Type B pancreatic cell (in vitro differentiated cells): ENCODE results near the gene TFDP2. TPM values are rescaled to one million over a fixed set of nuclear protein-coding genes. Genes with fewer than 3 reads are reported as not detected.

Experiments
- DNase-seq: peaks from one replicate; pipeline ENCODE4 v3.0.0; 2021; ENCODE audit warnings: mixed read lengths; ENCODE audit not compliant: unreplicated experiment; ENCODE audit errors: extremely low spot score
- H3K27ac Mint-ChIP-seq: 2 replicates; pipeline ENCODE4 v1.8.0; 2021; ENCODE audit warnings: mild to moderate bottlenecking, mixed read lengths
- H3K27me3 Mint-ChIP-seq: 2 replicates; pipeline ENCODE4 v1.8.0; 2021; ENCODE audit warnings: mixed read lengths
- H3K36me3 Mint-ChIP-seq: 2 replicates; pipeline ENCODE4 v1.8.0; 2021; ENCODE audit warnings: mixed read lengths
- H3K4me1 Mint-ChIP-seq: one replicate; pipeline ENCODE4 v1.8.0; 2021; ENCODE audit warnings: mixed read lengths; ENCODE audit not compliant: unreplicated experiment
- H3K4me3 Mint-ChIP-seq: 2 replicates; pipeline ENCODE4 v1.8.0; 2021; ENCODE audit warnings: mild to moderate bottlenecking, mixed read lengths
- H3K9me3 Mint-ChIP-seq: 2 replicates; pipeline ENCODE4 v1.8.0; 2021; ENCODE audit warnings: mixed read lengths
- total RNA-seq: library from RNA; stranded (reverse); gene quantifications from 2 replicates; pipeline ENCODE4 v1.2.1, GENCODE V29; 2021; ENCODE audit warnings: low replicate concordance
- TF ChIP-seq, protein P1 (sequence below): fragments of 200-600 bp; sonication (generic); conservative IDR thresholded peaks from 2 replicates; pipeline ENCODE4 v1.5.0; 2021; ENCODE audit warnings: antibody characterized with exemption, mild to moderate bottlenecking

The TFDP2 gene
- total RNA-seq, 1 donor from 2014 or later, result 80.9 TPM

DNA sequence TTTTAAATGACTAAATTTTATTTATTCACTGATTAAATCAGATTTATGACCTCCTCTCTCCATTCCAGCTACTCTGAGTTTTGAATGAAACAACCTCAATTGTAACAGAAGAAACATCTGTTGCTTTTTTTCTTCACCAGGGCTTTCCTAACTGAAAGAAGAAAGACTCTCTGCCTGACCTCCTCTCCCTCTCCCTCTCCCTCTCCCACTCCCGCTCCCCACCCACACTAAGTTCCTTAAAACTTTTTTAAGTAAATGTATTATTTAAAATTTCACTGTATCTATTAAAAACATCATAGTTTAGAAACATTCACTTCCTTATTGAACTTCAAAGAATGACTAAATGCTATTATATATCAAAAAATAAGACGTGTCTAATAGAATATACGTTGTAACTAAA, 122.0 kb downstream of the TFDP2 start:
- peak overlapping the region; percentile 87 for H3K27ac Mint-ChIP-seq
- H3K9me3 Mint-ChIP-seq, result no peaks in the 10 kb centered on the region
- TF ChIP-seq, protein P1, sequence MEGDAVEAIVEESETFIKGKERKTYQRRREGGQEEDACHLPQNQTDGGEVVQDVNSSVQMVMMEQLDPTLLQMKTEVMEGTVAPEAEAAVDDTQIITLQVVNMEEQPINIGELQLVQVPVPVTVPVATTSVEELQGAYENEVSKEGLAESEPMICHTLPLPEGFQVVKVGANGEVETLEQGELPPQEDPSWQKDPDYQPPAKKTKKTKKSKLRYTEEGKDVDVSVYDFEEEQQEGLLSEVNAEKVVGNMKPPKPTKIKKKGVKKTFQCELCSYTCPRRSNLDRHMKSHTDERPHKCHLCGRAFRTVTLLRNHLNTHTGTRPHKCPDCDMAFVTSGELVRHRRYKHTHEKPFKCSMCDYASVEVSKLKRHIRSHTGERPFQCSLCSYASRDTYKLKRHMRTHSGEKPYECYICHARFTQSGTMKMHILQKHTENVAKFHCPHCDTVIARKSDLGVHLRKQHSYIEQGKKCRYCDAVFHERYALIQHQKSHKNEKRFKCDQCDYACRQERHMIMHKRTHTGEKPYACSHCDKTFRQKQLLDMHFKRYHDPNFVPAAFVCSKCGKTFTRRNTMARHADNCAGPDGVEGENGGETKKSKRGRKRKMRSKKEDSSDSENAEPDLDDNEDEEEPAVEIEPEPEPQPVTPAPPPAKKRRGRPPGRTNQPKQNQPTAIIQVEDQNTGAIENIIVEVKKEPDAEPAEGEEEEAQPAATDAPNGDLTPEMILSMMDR, result no peak
- peaks cover 16% of the 10 kb centered on the region for H3K4me1 Mint-ChIP-seq
- no peak for DNase-seq
- H3K36me3 Mint-ChIP-seq, result peaks cover 12% of the 10 kb centered on the region
- no peaks in the 10 kb centered on the region for H3K27me3 Mint-ChIP-seq
- peak overlapping the region; percentile 94 for H3K4me3 Mint-ChIP-seq

GRCh38 chr3:142026333-142026732, 123.0 kb downstream of the TFDP2 start:
- Mint-ChIP-seq H3K4me1 (peaks cover 25% of the 10 kb centered on the region), H3K9me3 (no peaks in the 10 kb centered on the region), H3K27ac (no peak overlapping the region), H3K4me3 (peak overlapping the region; percentile 81), H3K27me3 (no peaks in the 10 kb centered on the region), H3K36me3 (peaks cover 16% of the 10 kb centered on the region)
- TF ChIP-seq, protein P1, result no peak
- no peak for DNase-seq

DNA sequence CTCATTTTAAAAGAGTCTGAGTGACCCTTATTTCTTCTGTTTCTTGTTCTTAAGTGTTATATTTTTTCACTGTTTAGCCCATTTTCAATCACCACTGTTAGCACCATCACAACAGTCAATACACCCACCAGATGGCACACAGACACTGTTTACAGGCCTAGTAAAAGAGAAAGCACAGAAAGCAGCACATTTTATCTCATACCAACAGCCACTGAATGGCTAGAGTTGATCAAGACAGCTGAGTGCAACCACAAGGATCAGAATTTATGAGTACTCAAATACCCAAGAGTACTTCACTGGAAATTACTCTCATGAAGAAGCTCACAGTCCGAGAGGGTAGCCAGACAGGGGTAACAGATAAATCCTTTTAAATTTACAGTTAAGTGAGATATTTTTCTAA, 127.0 kb downstream of the TFDP2 start:
- H3K27me3 Mint-ChIP-seq, result no peaks in the 10 kb centered on the region
- peaks cover 26% of the 10 kb centered on the region for H3K36me3 Mint-ChIP-seq
- DNase-seq, result no peak
- TF ChIP-seq, protein P1, result peak; percentile 27
- no peaks in the 10 kb centered on the region for H3K9me3 Mint-ChIP-seq
- H3K4me3 Mint-ChIP-seq, result peak overlapping the region; percentile 1
- H3K27ac Mint-ChIP-seq, result no peak overlapping the region
- peaks cover 20% of the 10 kb centered on the region for H3K4me1 Mint-ChIP-seq

DNA sequence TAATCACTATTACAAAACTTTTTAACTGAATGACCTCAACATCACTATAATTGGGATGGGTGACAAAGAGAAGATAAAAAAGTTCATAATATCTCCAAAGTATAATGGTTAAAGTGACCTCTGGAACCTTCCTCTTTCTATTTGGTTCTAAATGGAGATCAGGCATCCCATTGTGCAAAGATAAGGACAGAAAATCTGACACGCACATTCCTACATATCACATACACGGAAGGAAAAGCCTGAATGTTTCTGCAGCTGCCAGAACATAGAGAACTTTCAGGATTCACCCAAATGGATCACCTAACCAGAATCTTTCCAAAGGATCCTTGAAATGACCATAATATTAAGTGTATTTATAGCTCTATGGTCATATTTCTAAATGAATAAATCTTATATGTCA, 128.2 kb downstream of the TFDP2 start:
- Mint-ChIP-seq H3K36me3 (peaks cover 27% of the 10 kb centered on the region), H3K9me3 (no peaks in the 10 kb centered on the region), H3K4me1 (peaks cover 12% of the 10 kb centered on the region), H3K27me3 (no peaks in the 10 kb centered on the region), H3K27ac (no peak overlapping the region), H3K4me3 (no peak overlapping the region)
- no peak for DNase-seq
- TF ChIP-seq, protein P1, result no peak

DNA sequence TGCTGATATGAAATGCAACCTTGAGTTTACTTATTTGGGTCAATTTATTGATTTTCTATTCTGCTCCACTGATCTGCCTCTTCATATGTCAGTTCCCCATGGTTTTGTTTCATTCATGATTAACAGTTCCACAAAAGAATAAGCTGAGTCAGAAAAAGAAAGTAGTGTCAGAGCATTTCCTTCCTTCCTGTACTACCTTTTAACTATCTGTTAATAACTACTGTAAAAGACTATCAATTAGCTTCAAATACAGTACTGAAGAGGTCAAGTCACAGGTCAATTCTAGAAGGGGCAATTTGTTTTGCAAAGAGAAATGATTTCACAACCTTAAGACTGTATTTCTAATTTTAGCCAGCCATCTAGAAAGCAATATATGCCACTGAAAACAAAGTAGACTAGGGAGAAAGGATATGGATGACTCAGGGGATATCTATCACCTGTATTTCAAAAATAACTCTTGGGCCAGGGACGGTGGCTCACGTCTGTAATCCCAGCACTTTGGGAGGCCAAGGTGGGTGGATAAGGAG, 129.5 kb downstream of the TFDP2 start:
- no peak overlapping the region for H3K4me3 Mint-ChIP-seq
- H3K36me3 Mint-ChIP-seq, result peaks cover 27% of the 10 kb centered on the region
- no peaks in the 10 kb centered on the region for H3K27me3 Mint-ChIP-seq
- DNase-seq, result no peak
- TF ChIP-seq, protein P1, result no peak
- H3K4me1 Mint-ChIP-seq, result peaks cover 12% of the 10 kb centered on the region
- no peak overlapping the region for H3K27ac Mint-ChIP-seq
- H3K9me3 Mint-ChIP-seq, result no peaks in the 10 kb centered on the region

- no peak overlapping the region for H3K27ac Mint-ChIP-seq
Observed at GRCh38 chr3:142013993-142014392, 135.4 kb downstream of the TFDP2 start.

More at GRCh38 chr3:142013993-142014392, 135.4 kb downstream of the TFDP2 start:
- Mint-ChIP-seq H3K4me3 (no peak overlapping the region), H3K36me3 (peaks cover 9% of the 10 kb centered on the region), H3K4me1 (no peaks in the 10 kb centered on the region), H3K27me3 (no peaks in the 10 kb centered on the region), H3K9me3 (no peaks in the 10 kb centered on the region)
- DNase-seq, result no peak
- TF ChIP-seq, protein P1, result no peak
